HG02678 (cell line): ENCODE results near the gene PLEKHJ1.
"Not testable (repeated sequence)": the region's sequence is repeated elsewhere in the genome, so short reads cannot be mapped to it uniquely, and the experiment has no call there.

ENCODE experiments used
- ATAC-seq: cut with Tn5 transposase; IDR thresholded peaks from one replicate; pipeline ENCODE4 v1.9.1; 2021; ENCODE audit warnings: mild to moderate bottlenecking, moderate library complexity; ENCODE audit not compliant: unreplicated experiment

PLEKHJ1 gene

GRCh38 chr19:2201473-2202148 is 34.5 kb downstream of the PLEKHJ1 start:
- no peak for ATAC-seq

DNA sequence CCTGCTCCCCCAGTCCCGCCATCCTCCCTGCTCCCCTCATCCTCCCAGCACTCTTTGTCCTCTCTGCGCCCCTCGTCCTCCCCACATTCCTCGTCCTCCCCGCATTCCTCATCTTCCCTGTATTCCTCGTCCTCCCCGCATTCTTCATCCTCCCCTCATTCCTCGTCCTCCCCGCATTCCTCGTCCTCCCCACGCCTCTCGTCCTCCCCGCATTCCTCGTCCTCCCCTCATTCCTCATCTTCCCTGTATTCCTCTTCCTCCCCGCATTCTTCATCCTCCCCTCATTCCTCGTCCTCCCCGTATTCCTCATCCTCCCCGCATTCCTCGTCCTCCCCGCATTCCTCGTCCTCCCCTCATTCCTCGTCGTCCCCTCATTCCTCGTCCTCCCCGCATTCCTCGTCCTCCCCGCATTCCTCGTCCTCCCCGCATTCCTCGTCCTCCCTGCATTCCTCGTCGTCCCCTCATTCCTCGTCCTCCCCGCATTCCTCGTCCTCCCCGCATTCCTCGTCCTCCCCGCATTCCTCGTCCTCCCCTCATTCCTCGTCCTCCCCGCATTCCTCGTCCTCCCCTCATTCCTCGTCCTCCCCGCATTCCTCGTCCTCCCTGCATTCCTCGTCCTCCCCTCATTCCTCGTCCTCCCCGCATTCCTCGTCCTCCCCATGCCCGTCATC is 35.4 kb downstream of the PLEKHJ1 start:
- not testable (repeated sequence) for ATAC-seq

DNA sequence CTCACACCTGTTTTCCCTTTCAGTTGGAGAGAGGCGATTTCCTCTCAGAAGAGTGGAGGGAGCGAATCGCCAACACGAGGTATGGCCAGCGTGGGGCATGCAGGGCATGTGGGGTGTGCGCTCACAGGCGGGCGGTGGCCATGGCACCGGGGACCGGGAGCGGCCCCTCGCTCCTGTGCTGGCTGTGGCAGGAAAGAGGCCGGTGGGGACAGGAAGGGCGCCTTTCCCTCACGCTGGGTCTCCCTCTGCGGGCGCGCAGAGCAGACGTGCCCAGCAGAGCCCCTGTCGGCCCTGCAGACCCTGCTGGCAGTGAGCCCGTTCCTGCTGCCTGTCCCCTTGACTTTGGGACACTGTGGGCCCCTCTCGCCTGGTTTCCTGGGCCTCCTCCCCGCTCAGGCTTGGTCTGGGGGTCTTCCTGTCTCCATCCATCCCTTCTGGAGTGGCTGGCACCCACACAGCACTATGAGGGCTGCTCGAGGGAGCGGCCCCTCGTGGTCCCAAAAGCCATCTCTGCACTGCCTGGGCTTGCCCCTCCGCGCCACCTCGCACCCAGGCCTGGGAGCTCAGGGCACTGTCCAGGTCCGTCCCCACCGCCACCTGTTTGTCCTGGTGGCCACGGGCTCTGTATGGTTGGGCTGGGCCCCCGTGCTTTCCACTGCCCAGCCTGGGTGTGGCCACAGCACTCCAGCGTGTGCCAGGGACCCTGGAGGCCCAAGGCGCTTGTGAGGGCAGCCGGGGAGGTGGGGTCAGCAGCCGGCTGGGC is 36.1 kb downstream of the PLEKHJ1 start:
- ATAC-seq: no peak

DNA sequence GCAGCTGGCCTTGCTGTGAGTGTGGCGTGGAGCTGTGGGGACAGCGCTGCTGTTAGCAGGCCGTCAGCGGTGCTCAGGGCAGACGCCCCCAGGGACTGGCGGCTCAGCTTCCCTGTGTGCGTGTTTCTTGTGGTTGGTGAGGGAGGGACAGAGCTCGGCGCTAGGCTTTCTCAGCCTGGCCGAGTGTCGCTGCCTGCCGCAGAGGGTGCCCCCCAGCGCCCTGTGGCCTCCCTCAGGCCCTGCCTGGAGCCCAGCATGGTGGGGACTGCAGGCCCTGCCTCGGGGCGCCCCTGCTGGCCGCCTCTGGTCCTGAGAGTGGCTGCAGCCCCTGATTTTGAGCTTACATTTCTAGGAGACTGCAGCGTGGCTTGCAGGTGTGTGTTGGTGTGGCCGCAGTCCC is 36.9 kb downstream of the PLEKHJ1 start:
- no peak for ATAC-seq

DNA sequence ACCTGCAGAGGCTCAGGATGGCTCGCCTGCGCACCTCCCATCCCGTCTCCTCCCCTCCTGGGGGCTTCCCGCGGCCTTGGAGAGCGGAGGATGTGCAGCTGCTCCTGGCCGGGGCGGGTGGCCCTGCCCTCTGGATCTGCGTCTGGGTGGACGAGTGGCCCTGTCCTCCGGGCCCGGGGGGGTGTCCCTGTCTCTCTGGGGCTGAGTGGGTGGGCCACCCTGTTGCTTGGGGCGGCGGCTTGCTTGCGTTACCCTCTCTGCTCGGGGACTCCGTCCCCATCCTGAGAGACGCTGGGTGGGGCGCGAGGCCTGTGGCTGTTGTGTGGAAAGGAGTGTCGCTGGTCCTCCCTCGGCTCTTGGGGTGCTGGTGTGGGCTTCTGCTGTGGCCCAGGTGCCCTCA is 37.8 kb downstream of the PLEKHJ1 start:
- no peak for ATAC-seq

GRCh38 chr19:2197270-2197669 is 38.9 kb downstream of the PLEKHJ1 start:
- ATAC-seq: no peak

- no peak for ATAC-seq
Measured at GRCh38 chr19:2195914-2196313, 40.2 kb downstream of the PLEKHJ1 start.

GRCh38 chr19:2195361-2195760 is 40.8 kb downstream of the PLEKHJ1 start:
- ATAC-seq: no peak

DNA sequence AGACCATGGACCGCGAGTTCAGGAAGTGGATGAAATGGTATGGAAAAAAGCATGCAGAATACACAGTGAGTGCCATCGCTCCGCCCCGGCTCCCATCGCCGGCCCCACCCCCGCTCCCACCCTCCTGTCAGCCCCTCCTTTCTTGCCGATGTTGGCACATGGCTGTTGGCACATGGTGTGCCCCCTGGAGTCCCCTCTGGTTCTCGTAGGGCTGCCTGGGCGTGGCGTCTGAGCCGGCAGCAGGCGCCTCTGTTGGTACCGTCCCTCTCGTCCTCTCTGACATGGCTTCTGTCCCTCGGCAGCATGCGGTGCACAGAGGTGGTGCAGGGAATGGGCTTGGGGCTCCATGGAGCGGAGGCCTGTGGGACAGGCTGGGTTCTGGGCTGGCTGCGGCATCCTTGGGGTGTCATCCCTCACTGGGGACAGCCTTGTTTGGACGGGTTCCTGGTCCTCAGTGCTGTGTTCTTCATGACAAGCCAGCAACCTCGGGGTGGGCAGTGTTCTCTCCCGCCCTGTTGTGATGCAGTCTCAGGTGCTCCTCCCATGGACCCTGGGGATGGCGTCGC is 41.5 kb downstream of the PLEKHJ1 start:
- no peak for ATAC-seq

DNA sequence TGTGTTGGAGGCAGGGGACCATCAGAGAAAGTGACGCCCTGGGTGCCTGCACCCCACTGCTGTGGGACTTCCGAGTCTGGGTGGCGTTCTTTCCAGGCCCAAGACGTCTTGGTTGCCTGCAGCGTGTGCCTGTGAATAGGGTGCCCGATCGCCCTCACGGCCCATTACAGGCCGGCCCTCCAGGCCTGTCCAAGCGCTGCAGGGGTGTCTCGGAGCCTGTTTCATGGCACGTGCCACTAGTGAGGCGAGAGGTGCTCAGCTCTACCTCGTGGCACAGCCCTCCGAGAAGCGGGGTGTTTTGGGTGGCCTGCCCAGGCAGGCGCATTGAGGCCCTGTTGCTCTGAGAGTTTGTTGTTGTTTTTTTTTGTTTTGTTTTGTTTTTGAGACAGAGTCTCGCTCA is 42.3 kb downstream of the PLEKHJ1 start:
- no peak for ATAC-seq

- ATAC-seq: no peak
Measured at GRCh38 chr19:2192862-2193261, 43.3 kb downstream of the PLEKHJ1 start.

- ATAC-seq: no peak
Measured at GRCh38 chr19:2191456-2192310, 44.4 kb downstream of the PLEKHJ1 start.

DNA sequence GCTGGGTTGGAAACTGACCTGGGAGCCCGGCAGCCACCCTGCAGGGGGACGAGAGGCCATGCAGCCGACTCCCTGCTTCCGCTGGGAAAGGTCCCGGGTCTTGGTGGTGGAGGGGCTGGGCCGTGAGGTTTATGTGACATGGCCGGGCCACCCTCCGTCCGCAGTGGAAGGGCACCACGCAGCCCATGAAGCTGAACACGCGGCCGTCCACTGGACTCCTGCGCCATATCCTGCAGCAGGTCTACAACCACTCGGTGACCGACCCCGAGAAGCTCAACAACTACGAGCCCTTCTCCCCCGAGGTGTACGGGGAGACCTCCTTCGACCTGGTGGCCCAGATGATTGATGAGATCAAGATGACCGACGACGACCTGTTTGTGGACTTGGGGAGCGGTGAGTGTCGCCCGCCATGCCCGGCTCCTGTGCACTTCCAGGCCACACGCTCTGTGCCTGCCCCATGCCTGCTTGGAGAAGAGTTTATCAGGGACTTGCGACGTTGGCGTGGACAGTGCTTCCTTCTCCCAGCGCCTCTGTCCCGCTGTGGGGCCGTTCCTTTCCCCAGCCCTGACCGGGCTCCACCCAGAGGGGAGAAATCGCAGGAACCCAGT is 45.2 kb downstream of the PLEKHJ1 start:
- no peak for ATAC-seq

- no peak for ATAC-seq
Measured at GRCh38 chr19:2189880-2190279, 46.2 kb downstream of the PLEKHJ1 start.

- no peak for ATAC-seq
Measured at GRCh38 chr19:2188708-2189385, 47.3 kb downstream of the PLEKHJ1 start.

DNA sequence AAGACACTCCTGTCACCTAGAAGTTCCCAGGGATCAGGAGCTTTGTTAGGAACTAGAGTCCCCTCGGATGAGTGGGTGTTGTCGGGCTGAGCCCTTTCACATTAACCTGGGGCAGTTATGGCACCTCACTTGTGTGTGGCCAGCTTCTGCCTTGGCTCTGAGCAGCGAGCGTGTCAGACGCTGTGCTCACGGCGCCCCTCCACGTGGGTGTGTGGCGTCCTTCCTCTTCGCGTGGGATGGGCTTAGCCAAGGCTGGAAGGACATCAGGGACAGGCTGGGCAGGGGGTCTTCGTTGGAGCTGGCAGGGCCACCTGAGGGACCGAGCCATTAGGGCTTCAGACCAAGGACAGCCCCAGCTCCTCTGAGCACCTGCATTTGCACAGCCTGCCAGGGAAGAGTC is 49.0 kb downstream of the PLEKHJ1 start:
- no peak for ATAC-seq

DNA sequence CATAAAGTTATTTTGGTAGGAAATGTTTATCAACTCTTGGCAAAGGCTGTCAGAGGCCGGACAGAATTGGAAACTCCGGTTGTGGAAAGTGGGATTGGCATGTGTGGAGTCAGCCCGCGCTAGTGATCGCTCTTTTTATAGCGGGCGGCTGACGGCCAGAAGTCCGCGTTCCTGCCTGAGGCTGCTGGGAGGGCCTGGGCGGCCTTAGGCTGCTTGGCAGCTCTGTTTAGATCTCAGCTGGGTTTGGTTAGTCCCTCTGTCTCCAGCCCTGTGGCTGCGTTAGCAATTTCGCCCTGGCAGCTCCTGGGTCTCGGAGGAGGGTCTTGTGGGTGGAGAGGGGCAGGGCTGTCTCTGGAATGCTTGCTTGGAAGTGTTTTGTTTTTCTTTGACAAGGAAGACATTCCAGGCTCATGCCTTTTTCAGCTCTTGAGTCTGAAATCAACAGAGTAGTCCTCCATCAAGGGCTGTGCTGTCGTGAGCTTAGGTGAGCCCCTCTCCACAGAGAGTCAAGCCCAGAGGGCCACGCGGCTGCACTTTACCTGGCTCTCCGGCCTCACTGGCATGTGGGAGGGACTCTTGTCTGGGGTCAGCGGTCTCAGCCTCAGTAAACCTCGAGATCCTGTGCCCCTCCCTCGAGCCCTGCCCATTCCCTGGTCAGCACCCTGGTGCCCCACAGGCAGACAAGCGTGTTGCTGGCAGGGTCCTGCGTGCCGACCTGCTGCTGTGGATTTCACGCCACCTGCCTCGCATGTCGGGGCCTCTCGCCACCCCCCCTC is 49.9 kb downstream of the PLEKHJ1 start:
- no peak for ATAC-seq

GRCh38 chr19:2185734-2186070 is 50.4 kb downstream of the PLEKHJ1 start:
- ATAC-seq: no peak

DNA sequence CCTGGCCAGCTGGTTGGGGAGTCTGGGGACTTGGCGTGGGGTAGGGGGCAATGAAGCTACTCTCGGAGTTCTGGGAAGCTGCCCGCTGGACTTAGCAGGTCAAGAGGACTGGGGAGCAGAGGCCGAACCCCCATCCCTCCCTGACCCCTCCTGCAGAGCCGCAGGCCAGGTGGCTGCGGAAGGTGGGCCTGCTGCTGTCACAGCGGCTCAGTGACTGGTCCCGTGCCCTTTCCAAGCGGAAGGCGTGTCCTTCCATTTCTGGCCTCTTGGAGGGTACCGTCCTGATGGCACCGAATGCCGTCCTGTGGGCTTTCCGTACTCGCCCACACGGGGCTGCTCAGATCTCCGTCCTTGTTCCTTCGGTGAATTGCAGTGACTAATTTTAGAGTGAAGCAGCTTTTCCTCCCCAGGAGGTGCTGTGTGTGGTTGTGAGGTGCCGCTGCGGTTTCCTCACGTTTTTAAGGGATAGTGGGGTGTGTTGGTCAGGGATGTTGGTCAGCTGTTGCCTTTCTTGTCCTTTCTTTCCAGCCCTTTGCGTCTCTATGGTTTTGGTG is 51.6 kb downstream of the PLEKHJ1 start:
- no peak for ATAC-seq
